IMR-90 (cell line): ENCODE results near the gene MICAL3. TPM values are rescaled to one million over a fixed set of nuclear protein-coding genes. Genes with fewer than 3 reads are reported as not detected.

Experiments
- ATAC-seq: fragments of 200-7000 bp; cut with Tn5 transposase; 2 replicates; pipeline ENCODE4 v1.9.1; 2020; ENCODE audit warnings: low read depth, mild to moderate bottlenecking, moderate library complexity
- BruUV-seq: library from RNA; stranded (reverse); fragments of 400-500 nt; replicated peaks from 2 replicates; lab custom pipeline; 2021; lab: Mats Ljungman, UMichigan
- CTCF ChIA-PET: fragments of 300-600 bp; formaldehyde crosslinking; extraction: SDS; loops from one replicate; lab custom pipeline; 2021; ENCODE audit warnings: antibody characterized with exemption; lab: Yijun Ruan, JAX
- POLR2A ChIA-PET: fragments of 300-600 bp; sonication (Branson Sonifier 250); formaldehyde crosslinking; loops from one replicate; lab custom pipeline; 2022; ENCODE audit warnings: antibody characterized with exemption; ENCODE audit not compliant: unreplicated experiment; lab: Charles Lee
- DNase-seq: peaks from one replicate; pipeline ENCODE4 v3.0.0; 2013
- H2AFZ ChIP-seq: replicated peaks from 2 replicates; pipeline ENCODE3; 2013; ENCODE audit warnings: low read length, mild to moderate bottlenecking; ENCODE audit not compliant: poor library complexity
- H2AK5ac ChIP-seq: 2 replicates; pipeline ENCODE4 v1.6.1; 2013; ENCODE audit warnings: low read depth, low read length, inconsistent platforms
- H2AK9ac ChIP-seq: replicated peaks from 2 replicates; pipeline ENCODE3; 2013; ENCODE audit warnings: mild to moderate bottlenecking, low read depth, low read length, moderate library complexity; ENCODE audit not compliant: poor library complexity
- H2BK120ac ChIP-seq: 2 replicates; pipeline ENCODE4 v1.6.1; 2013; ENCODE audit warnings: low read depth, low read length, inconsistent platforms
- H2BK15ac ChIP-seq: 3 replicates; pipeline ENCODE4 v1.6.1; 2013; ENCODE audit warnings: low read depth, low read length, inconsistent platforms
- H2BK20ac ChIP-seq: 2 replicates; pipeline ENCODE4 v1.6.1; 2013; ENCODE audit warnings: low read depth, mild to moderate bottlenecking, inconsistent platforms, low read length, moderate library complexity
- H2BK5ac ChIP-seq: 2 replicates; pipeline ENCODE4 v1.6.1; 2013; ENCODE audit warnings: mild to moderate bottlenecking, low read depth, low read length, inconsistent platforms; ENCODE audit not compliant: poor library complexity, severe bottlenecking
- H3K14ac ChIP-seq: replicated peaks from 2 replicates; pipeline ENCODE4 v1.6.1; 2013; ENCODE audit warnings: low read depth, low read length, inconsistent platforms
- H3K18ac ChIP-seq: 2 replicates; pipeline ENCODE4 v1.6.1; 2013; ENCODE audit warnings: low read depth, low read length, control low read depth
- H3K23ac ChIP-seq: 2 replicates; pipeline ENCODE4 v1.6.1; 2013; ENCODE audit warnings: low read depth, low read length, inconsistent platforms
- H3K27ac ChIP-seq: 2 replicates; pipeline ENCODE4 v1.5.1; 2013; ENCODE audit warnings: mild to moderate bottlenecking, control low read depth, low read length; ENCODE audit not compliant: insufficient read depth
- H3K27me3 ChIP-seq: 2 replicates; pipeline ENCODE4 v1.6.1; 2013; ENCODE audit warnings: low read length; ENCODE audit not compliant: control insufficient read depth, insufficient read depth
- H3K36me3 ChIP-seq: 2 replicates; pipeline ENCODE4 v1.6.1; 2013; ENCODE audit warnings: low read length, mixed read lengths; ENCODE audit not compliant: control insufficient read depth, insufficient read depth
- H3K4ac ChIP-seq: 2 replicates; pipeline ENCODE4 v1.6.1; 2013; ENCODE audit warnings: low read depth, low read length, inconsistent platforms
- H3K4me1 ChIP-seq: 2 replicates; pipeline ENCODE4 v1.6.1; 2013; ENCODE audit warnings: low read length, mixed read lengths; ENCODE audit not compliant: control insufficient read depth, insufficient read depth
- H3K4me2 ChIP-seq: 2 replicates; pipeline ENCODE4 v1.6.1; 2013; ENCODE audit warnings: low read depth, mild to moderate bottlenecking, control low read depth, low read length, moderate library complexity
- H3K4me3 ChIP-seq: 2 replicates; pipeline ENCODE4 v1.5.1; 2013; ENCODE audit warnings: low read depth, mild to moderate bottlenecking, control low read depth, low read length, moderate library complexity; ENCODE audit not compliant: insufficient read depth
- H3K56ac ChIP-seq: 2 replicates; pipeline ENCODE4 v1.6.1; 2013; ENCODE audit warnings: low read length, inconsistent platforms; ENCODE audit not compliant: insufficient read depth; ENCODE audit errors: extremely low read depth
- H3K79me1 ChIP-seq, 2 experiments: 2 replicates each; pipeline ENCODE4 v1.6.1; 2013; ENCODE audit warnings: low read length in 2 of 2, inconsistent platforms in 1 of 2, low read depth in 1 of 2
- H3K9ac ChIP-seq: 2 replicates; pipeline ENCODE4 v1.6.1; 2013; ENCODE audit warnings: low read depth, low read length, control low read depth
- H3K9me1 ChIP-seq: 2 replicates; pipeline ENCODE4 v1.6.1; 2013; ENCODE audit warnings: low read length, inconsistent platforms; ENCODE audit not compliant: insufficient read depth
- H3K9me3 ChIP-seq: 2 replicates; pipeline ENCODE4 v1.6.1; 2013; ENCODE audit warnings: low read length; ENCODE audit not compliant: control insufficient read depth, insufficient read depth
- H4K20me1 ChIP-seq: 2 replicates; pipeline ENCODE4 v1.6.1; 2013; ENCODE audit warnings: low read length, inconsistent platforms; ENCODE audit not compliant: insufficient read depth
- H4K5ac ChIP-seq: 2 replicates; pipeline ENCODE4 v1.6.1; 2013; ENCODE audit warnings: mild to moderate bottlenecking, low read depth, low read length, control low read depth
- H4K8ac ChIP-seq, 2 experiments: 2 replicates each; pipeline ENCODE4 v1.6.1; 2013; ENCODE audit warnings: low read depth in 2 of 2, low read length in 2 of 2, control low read depth in 1 of 2, inconsistent platforms in 1 of 2
- H4K91ac ChIP-seq: 2 replicates; pipeline ENCODE4 v1.6.1; 2013; ENCODE audit warnings: low read depth, low read length, inconsistent platforms; ENCODE audit not compliant: insufficient read depth
- CEBPB ChIP-seq: IDR thresholded peaks from 2 replicates; pipeline ENCODE4 v1.6.1; 2012; ENCODE audit warnings: low read depth, low read length, improper control_type of control experiment
- CHD1 ChIP-seq: IDR thresholded peaks from 2 replicates; pipeline ENCODE4 v1.6.1; 2012; ENCODE audit warnings: low read depth, low read length, improper control_type of control experiment
- MAFK ChIP-seq: IDR thresholded peaks from 2 replicates; pipeline ENCODE4 v1.6.1; 2012; ENCODE audit warnings: low read depth, low read length, improper control_type of control experiment
- MAZ ChIP-seq: IDR thresholded peaks from 2 replicates; pipeline ENCODE4 v1.6.1; 2012; ENCODE audit warnings: low read depth, mild to moderate bottlenecking, low read length, improper control_type of control experiment, moderate library complexity, borderline replicate concordance
- RAD21 ChIP-seq: IDR thresholded peaks from 2 replicates; pipeline ENCODE4 v1.6.1; 2012; ENCODE audit warnings: low read length, improper control_type of control experiment
- RCOR1 ChIP-seq: IDR thresholded peaks from 2 replicates; pipeline ENCODE4 v1.6.1; 2012; ENCODE audit warnings: mild to moderate bottlenecking, low read length, improper control_type of control experiment; ENCODE audit not compliant: insufficient replicate concordance
- RFX5 ChIP-seq: IDR thresholded peaks from 2 replicates; pipeline ENCODE4 v1.8.0; 2012; ENCODE audit warnings: low read depth, mild to moderate bottlenecking, low read length, moderate library complexity
- USF2 ChIP-seq: fragments of 150-350 bp; IDR thresholded peaks from 2 replicates; pipeline ENCODE4 v1.6.1; 2017; ENCODE audit warnings: mild to moderate bottlenecking, antibody characterized with exemption, low read length, low read depth
- WGBS, 2 experiments: methylation state at CpG; one replicate each; pipeline versions ENCODE4 v1.1.5 to v1.1.7; 2013; ENCODE audit warnings: missing lambda C conversion rate in 2 of 2; ENCODE audit not compliant: insufficient read length in 1 of 2; ENCODE audit errors: extremely low coverage in 2 of 2; 5-methylcytosine and 5-hydroxymethylcytosine counted together
- dilution Hi-C: fragments of 300-500 bp; cut with HindIII; formaldehyde crosslinking; loops from one replicate; pipeline ENCODE4 v1.14.3; 2018; ENCODE audit warnings: low sequenced_read_pairs; ENCODE audit not compliant: unreplicated experiment
- in situ Hi-C: fragments of 300-500 bp; cut with MboI; formaldehyde crosslinking; loops from 3 replicates; pipeline ENCODE4 v1.14.3; 2019; ENCODE audit warnings: low sequenced_read_pairs, inconsistent platforms, mixed read lengths
- intact Hi-C: fragments of 100-400 bp; cut with micrococcal nuclease; formaldehyde crosslinking; loops from 2 replicates; pipeline ENCODE4 v1.10.0; 2022
- polyA plus RNA-seq, 3 experiments: library from polyadenylated mRNA; depleted of rRNA; stranded (reverse); fragments of >200 nt; gene quantifications; 2 replicates each; pipeline ENCODE4 v1.2.3, GENCODE V29; 2012; ENCODE audit warnings: low replicate concordance in 1 of 3
- total RNA-seq: library from RNA; depleted of rRNA; stranded (reverse); fragments of >200 nt; gene quantifications from 2 replicates; pipeline ENCODE4 v1.2.3, GENCODE V29; 2012

Gene MICAL3
- total and polyA plus RNA-seq, 2 of the 4 experiments (the other 2 are of a cell fraction), result 17.6 to 26.8 TPM

GRCh38 chr22:17873116-17873515 is 151.2 kb downstream of the MICAL3 start:
- H3K18ac ChIP-seq, result no peak overlapping the region
- H4K20me1 ChIP-seq, result peaks cover 4% of the 10 kb centered on the region
- no peak overlapping the region for H3K4me3 ChIP-seq
- ChIA-PET CTCF (no interaction called here), POLR2A (no interaction called here)
- H3K27ac ChIP-seq, result no peak overlapping the region
- no peak overlapping the region for H2BK5ac ChIP-seq
- no peak for TF ChIP-seq MAZ
- no peak for TF ChIP-seq RAD21
- TF ChIP-seq CEBPB, result no peak
- TF ChIP-seq USF2, result no peak
- TF ChIP-seq MAFK, result no peak
- no peak for TF ChIP-seq CHD1
- TF ChIP-seq RCOR1, result no peak
- no peak for TF ChIP-seq RFX5
- no peak overlapping the region for H2BK20ac ChIP-seq
- no TSS peak for BruUV-seq
- H4K91ac ChIP-seq, result no peak overlapping the region
- 88% methylated on average over 8 of the region's 14 CpGs; no CpG with 5 or more reads in 1 of the 2 experiments for WGBS, 2 experiments
- no peak overlapping the region for H2AFZ ChIP-seq
- peaks cover 0 to 2% of the 10 kb centered on the region in 2 experiments; a peak in 1 of 4 replicates for H3K79me1 ChIP-seq
- H3K56ac ChIP-seq, result no peak overlapping the region
- H3K9me1 ChIP-seq, result peaks cover 4% of the 10 kb centered on the region; the same call in 1 of the 2 replicates
- H4K5ac ChIP-seq, result no peak overlapping the region
- H3K23ac ChIP-seq, result no peak overlapping the region
- H3K27me3 ChIP-seq, result no peaks in the 10 kb centered on the region
- H3K9me3 ChIP-seq, result no peaks in the 10 kb centered on the region
- in situ Hi-C loops, result no loop called here
- no peak overlapping the region for H2BK120ac ChIP-seq
- DNase-seq (no peak), ATAC-seq (no peak)
- H3K14ac ChIP-seq, result no peak overlapping the region
- no peak overlapping the region for H2AK5ac ChIP-seq
- dilution Hi-C loops, result no loop called here
- peaks cover 51% of the 10 kb centered on the region for H3K36me3 ChIP-seq
- no peak overlapping the region for H2BK15ac ChIP-seq
- no peak overlapping the region for H3K4ac ChIP-seq
- H4K8ac ChIP-seq, result no peak overlapping the region
- intact Hi-C loops, result no loop called here
- H3K4me1 ChIP-seq, result no peaks in the 10 kb centered on the region
- H3K4me2 ChIP-seq, result no peak overlapping the region
- H2AK9ac ChIP-seq, result no peak overlapping the region
- H3K9ac ChIP-seq, result no peak overlapping the region
